Esophagus mucosa (tissue), 1 donor: ENCODE measurements around the gene KMT2E. TPM values are rescaled to one million over a fixed set of nuclear protein-coding genes. Genes with fewer than 3 reads are reported as not detected.
"Not testable (repeated sequence)": the region's sequence is repeated elsewhere in the genome, so short reads cannot be mapped to it uniquely, and the experiment has no call there.

Experiments used
- ATAC-seq: fragments of 200-7000 bp; cut with Tn5 transposase; one replicate; pipeline ENCODE4 v1.9.1; 2020
- total RNA-seq: library from RNA; stranded (reverse); gene quantifications from one replicate; pipeline ENCODE4 v1.2.4, GENCODE V29; 2023
- donor health status: DM: yes; HTN: yes; CAD: no.

The KMT2E gene
- total RNA-seq, 1 donor from 2014 or later, result 29.0 TPM

- ATAC-seq, result peak; percentile 94
Observed at GRCh38 chr7:104983578-104984539, 30.1 kb upstream of the KMT2E start.

- ATAC-seq, result no peak
Observed at GRCh38 chr7:104984585-104985258, 29.3 kb upstream of the KMT2E start.

- ATAC-seq, result no peak
Observed at GRCh38 chr7:104985259-104985617, 28.8 kb upstream of the KMT2E start.

DNA sequence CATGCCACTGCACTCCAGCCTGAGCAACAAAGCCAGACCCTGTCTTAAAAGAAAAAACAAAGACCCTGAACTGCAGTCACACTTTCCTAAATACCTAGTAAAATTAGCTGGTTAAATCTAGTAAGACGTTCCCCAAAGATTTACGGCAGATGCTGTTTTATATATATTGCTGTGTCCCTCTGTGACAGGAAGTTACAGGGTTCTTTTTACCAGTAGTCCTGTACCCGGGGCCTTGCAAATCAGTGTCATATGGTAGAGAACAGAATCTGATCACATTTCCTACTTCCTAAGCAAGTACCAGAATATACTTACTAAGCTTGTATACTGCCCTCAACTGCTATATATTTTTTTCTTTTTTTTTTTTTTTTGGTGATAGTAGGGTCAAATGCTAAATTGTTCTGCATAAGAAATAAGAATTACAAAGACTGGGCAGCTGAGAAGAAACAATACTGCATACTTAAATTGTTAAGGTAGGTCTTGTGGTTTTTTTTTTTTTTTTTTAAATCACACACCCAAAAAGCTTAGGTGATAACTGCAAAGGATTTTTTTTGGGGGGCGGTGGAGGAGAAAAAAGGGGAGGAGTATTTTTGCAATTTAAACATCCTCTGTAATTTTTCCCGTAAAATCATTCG is 27.3 kb upstream of the KMT2E start:
- ATAC-seq, result no peak

- not testable (repeated sequence) for ATAC-seq
Observed at GRCh38 chr7:104987403-104987802, 26.6 kb upstream of the KMT2E start.

GRCh38 chr7:104990983-104991382 is 23.0 kb upstream of the KMT2E start:
- ATAC-seq, result no peak

- ATAC-seq, result no peak
Observed at GRCh38 chr7:104992306-104992705, 21.7 kb upstream of the KMT2E start.

DNA sequence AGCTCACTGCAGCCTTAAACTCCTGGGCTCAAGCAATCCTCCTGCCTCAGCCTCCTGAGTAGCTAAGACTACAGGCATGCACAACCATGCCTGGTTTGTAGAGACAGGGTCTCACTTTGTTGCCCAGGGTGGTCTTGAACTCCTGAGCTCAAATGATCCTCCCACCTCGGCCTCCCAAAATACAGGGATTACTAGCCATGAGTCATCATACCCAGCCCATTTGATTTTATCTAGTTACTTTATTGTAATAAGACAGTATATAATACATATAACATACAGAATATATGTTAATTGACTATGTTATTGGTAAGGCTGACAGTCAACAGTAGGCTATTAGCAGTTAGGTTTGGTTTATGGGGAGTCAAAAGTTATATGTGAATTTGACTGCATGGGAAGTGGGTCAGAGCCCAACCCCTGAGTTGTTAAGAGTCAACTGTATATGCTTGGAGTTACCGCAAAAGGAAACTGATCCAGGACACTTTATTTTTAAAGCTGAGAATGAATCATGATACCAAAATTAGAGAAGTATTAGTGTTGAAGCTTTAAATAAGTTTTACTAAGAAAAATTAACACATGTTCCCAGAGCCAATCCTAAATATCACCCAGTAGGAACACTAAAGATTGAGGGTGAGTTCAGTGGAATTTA is 20.7 kb upstream of the KMT2E start:
- no peak for ATAC-seq

DNA sequence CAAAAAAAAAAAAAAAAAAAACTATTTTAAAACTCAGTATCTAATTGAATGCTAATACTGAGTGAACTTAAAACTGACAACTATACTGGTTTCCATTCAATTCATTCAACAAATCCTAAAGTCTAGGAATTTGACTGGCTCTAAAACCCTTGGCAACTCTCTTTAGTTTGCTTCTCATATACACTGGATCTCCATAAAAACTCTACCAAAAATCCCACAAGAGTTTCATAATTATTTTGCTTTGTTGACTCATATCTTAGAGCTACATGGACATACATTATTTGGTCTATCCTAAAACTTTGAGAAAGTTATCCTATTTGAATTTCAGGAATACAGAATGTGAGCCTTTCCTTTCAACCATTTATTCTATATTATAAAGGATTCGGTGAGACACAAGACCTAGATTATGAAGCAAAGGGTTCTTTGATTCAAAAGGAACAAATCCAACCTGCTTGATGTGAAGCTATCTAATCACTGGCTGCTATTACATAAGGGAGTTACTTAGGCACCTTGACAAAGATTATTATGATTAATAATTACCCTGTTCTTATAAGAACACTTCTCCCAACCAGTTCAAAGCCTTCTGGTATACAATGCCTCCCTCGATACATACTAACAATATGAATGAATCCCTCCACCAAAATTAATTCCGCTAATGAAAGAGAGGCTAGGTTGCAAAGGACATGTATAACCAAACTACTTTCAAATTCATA is 15.8 kb upstream of the KMT2E start:
- ATAC-seq, result no peak

DNA sequence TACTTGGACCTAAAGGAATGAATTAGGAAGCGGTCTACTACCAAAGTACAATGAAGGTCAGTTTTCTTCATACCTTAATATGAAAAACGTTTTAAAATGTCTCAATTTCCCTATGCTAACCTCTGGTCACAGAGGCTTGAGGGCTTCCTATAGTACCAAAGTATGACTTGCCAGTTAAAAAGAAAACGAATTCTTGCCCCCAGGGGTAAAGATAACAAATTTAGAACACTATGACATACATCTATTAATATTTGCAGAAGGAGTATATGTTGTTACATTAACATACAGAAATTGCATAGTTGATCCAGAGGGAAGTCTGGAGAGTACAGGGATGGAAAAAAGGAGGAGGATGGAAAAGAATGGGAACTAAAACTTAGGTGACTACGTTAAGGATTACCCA is 13.8 kb upstream of the KMT2E start:
- ATAC-seq, result no peak

DNA sequence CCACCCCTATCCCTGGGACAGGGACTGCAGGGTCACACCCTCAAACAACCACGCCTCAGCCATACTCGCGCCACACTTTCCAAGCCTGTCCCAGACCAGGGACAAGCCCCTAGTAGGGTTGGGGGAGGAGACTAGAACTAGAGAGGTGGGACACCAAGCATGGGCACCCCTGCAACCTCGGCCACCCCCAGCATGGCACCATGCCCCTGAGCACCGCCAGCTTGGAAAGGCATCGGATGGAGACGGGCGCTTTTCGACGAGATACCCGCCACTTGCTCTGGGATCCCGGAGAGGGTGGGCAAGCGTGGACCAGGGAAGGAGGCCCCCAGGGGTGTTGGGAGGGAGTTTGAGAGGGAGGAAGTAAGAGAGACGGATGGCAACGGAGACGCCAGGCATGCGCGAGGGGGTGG is 13.1 kb upstream of the KMT2E start:
- no peak for ATAC-seq

- no peak for ATAC-seq
Observed at GRCh38 chr7:105001652-105002184, 12.3 kb upstream of the KMT2E start.

DNA sequence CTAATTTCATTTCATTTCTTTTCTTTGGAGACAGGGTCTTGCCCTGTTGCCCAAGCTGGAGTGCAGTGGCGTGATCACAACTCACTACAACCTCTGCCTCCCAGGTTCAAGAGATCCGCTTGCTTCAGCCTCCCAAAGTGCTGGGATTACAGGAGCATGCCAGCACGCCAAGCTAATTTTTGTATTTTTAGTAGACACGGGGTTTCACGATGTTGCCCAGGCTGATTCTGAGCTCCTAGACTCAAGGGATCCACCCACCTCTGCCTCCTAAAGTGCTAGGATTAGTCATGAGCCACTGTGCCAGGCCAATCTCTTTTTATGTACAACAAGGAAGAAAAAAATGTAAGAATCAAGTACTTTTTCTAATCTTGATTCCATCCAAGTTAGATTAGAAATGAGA is 10.7 kb upstream of the KMT2E start:
- ATAC-seq, result peak; percentile 74

DNA sequence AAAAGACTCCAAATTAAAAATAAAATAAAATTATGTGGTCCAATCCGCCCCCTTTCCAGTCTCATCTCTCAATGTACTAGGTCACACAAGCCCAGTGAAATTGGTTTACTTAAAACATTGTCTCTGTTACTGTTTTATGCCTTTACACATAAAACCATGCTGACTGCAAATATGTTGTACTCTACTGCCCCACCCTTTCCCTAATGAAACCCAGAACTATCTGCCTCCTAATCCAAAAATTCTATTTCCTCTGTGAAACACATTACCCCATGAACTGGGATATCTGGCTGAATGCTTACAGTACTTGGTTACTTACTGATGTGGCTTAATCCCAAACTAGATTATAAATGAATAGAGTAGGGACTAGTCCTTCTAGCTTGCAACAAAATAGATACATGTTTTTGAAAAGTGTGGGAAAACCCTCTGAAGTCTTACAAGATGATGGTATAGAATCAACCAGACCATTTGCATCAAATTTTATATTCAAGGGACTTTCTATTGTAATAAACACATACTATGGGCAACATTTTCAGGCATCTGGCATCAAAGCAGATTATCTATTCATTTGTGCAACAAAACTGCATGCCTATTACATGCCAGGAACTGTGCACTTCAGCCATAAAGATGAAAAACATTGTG is 10.0 kb upstream of the KMT2E start:
- peak; percentile 24 for ATAC-seq

- ATAC-seq, result not testable (repeated sequence)
Observed at GRCh38 chr7:105005006-105005405, 9.0 kb upstream of the KMT2E start.

- not testable (repeated sequence) for ATAC-seq
Observed at GRCh38 chr7:105005486-105005885, 8.5 kb upstream of the KMT2E start.

- ATAC-seq, result peak; percentile 62
Observed at GRCh38 chr7:105006367-105007136, 7.5 kb upstream of the KMT2E start.

DNA sequence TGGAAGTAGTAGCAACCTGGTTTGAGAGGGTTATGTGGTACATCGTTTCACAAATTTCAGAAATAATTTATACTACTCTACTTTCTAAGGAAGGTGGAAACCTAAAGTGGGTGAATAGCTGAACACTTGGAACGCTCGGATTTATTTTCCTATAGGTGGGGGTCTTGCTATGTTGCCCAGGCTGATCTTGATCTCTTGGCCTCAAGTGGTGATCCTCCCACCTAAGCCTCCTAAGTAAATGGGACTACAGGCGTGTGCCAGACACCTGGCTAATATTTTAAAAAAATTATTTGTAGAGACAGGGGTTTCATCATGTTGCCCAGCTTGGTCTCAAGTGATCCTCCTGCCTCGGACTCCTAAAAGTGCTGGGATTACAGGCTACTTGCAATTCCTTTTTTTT is 6.7 kb upstream of the KMT2E start:
- ATAC-seq, result no peak

DNA sequence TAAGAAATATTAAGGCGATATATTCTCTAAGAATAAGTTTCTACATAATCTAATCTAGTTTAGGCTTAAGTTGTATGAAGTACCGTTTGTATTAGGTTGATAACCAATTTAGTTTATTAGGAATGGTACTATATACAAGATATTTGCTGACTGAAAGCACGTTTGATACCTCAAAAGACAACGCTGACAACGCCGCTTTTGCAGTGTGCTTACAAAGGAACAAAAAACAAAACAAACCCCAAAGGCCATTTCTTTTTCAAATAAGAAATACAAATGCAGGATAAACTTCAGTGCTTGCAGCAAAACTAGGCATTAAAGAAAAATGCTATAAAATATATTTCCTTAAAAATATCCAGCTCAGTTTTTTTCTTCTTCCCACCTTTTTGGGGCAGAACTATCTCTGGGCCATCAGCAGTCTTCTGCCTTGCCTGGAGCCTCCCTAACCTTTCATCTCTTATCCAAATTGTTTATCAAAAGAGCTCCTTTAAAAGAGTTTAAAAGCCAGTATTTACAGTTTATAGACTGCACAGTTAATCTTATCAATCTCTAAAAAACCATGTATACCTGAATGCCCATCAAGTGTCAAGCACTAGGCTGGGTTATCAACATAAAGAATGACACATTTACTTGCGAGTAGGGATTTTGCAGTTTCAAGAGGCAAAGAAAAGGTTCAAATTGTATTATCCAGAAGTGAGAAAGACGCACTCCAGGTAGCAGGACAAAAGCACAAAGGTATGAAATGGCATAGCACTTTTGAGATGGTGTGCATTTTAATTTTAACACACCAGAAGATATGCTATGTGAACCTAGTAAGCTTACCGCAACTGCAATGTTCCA is 4.1 kb upstream of the KMT2E start:
- no peak for ATAC-seq
